OCI-LY7 (cell line): ENCODE results near the gene VMAC. TPM values are rescaled to one million over a fixed set of nuclear protein-coding genes. Genes with fewer than 3 reads are reported as not detected.

ENCODE experiments used
- BruUV-seq: library from RNA; stranded (reverse); fragments of 400-500 nt; replicated peaks from 2 replicates; lab custom pipeline; 2021; lab: Mats Ljungman, UMichigan
- CTCF ChIA-PET: fragments of 300-600 bp; sonication (Branson Sonifier 250); formaldehyde crosslinking; loops from one replicate; lab custom pipeline; 2022; ENCODE audit warnings: antibody characterized with exemption; ENCODE audit not compliant: unreplicated experiment; lab: Charles Lee
- POLR2A ChIA-PET: fragments of 300-600 bp; sonication (Branson Sonifier 250); formaldehyde crosslinking; loops from one replicate; lab custom pipeline; 2022; ENCODE audit warnings: antibody characterized with exemption; lab: Charles Lee
- DNase-seq: peaks from one replicate; pipeline ENCODE4 v3.0.0-alpha.2; 2015; ENCODE audit warnings: low spot score
- H2AFZ ChIP-seq: fragments of 200-600 bp; sonication (generic), shearing (Covaris generic); 2 replicates; pipeline ENCODE4 v1.6.1; 2014; ENCODE audit warnings: mild to moderate bottlenecking, antibody characterized with exemption, low read length, moderate library complexity
- H3K27ac ChIP-seq: fragments of 200-600 bp; sonication (generic); 2 replicates; pipeline ENCODE4 v1.5.1; 2014; ENCODE audit warnings: mixed run types, low read depth, mild to moderate bottlenecking, moderate library complexity, low read length, inconsistent platforms; ENCODE audit not compliant: poor library complexity, severe bottlenecking
- H3K36me3 ChIP-seq: fragments of 200-600 bp; sonication (generic); 2 replicates; pipeline ENCODE4 v1.6.1; 2014; ENCODE audit warnings: mild to moderate bottlenecking, antibody characterized with exemption, low read length, moderate library complexity, mixed read lengths; ENCODE audit not compliant: insufficient read depth
- H3K4me1 ChIP-seq: fragments of 200-600 bp; sonication (generic); 2 replicates; pipeline ENCODE4 v1.5.1; 2014; ENCODE audit warnings: mild to moderate bottlenecking, low read length; ENCODE audit not compliant: insufficient read depth, poor library complexity, severe bottlenecking
- H3K4me2 ChIP-seq: fragments of 200-600 bp; sonication (generic); 2 replicates; pipeline ENCODE4 v1.6.1; 2014; ENCODE audit warnings: mild to moderate bottlenecking, low read length
- H3K4me3 ChIP-seq: fragments of 200-600 bp; sonication (generic); 2 replicates; pipeline ENCODE4 v1.5.1; 2014; ENCODE audit warnings: mild to moderate bottlenecking, low read depth, low read length; ENCODE audit not compliant: poor library complexity, severe bottlenecking
- H3K79me2 ChIP-seq: fragments of 200-600 bp; sonication (generic); 2 replicates; pipeline ENCODE4 v1.6.1; 2016; ENCODE audit warnings: low read depth, mild to moderate bottlenecking, low read length, moderate library complexity, mixed read lengths; ENCODE audit not compliant: insufficient read depth
- H3K9me2 ChIP-seq: fragments of 200-600 bp; sonication (generic); 2 replicates; pipeline ENCODE4 v1.6.1; 2016; ENCODE audit warnings: mild to moderate bottlenecking, low read length, mixed read lengths; ENCODE audit not compliant: insufficient read depth
- H3K9me3 ChIP-seq: fragments of 200-600 bp; sonication (generic); 2 replicates; pipeline ENCODE4 v1.6.1; 2014; ENCODE audit warnings: mild to moderate bottlenecking, mixed run types, low read length, mixed read lengths
- H4K20me1 ChIP-seq: fragments of 200-600 bp; sonication (generic); 2 replicates; pipeline ENCODE4 v1.6.1; 2014; ENCODE audit warnings: mild to moderate bottlenecking, antibody characterized with exemption, low read length, moderate library complexity, mixed read lengths; ENCODE audit not compliant: insufficient read depth
- EZH2phosphoT487 ChIP-seq: fragments of 200-600 bp; sonication (generic); IDR thresholded peaks from 2 replicates; pipeline ENCODE4 v1.6.1; 2018; ENCODE audit warnings: low read depth, borderline replicate concordance, mild to moderate bottlenecking, mixed run types, antibody characterized with exemption, low read length, moderate library complexity, mixed read lengths
- intact Hi-C: fragments of 100-400 bp; cut with micrococcal nuclease; formaldehyde crosslinking; loops from one replicate; pipeline ENCODE4 v1.10.0; 2022; ENCODE audit not compliant: unreplicated experiment
- total RNA-seq, 2 experiments: library from RNA; depleted of rRNA in 1 of 2; stranded (reverse); fragments of >200 nt in 1 of 2; shearing (Covaris generic) in 1 of 2; gene quantifications; 2 replicates each; pipeline ENCODE4 v1.2.3, GENCODE V29; 2014 to 2022
- TF ChIP-seq, protein P1 (sequence below): fragments of 200-600 bp; sonication (generic); conservative IDR thresholded peaks from 2 replicates; pipeline ENCODE4 v1.5.1; 2014; ENCODE audit warnings: mild to moderate bottlenecking, antibody characterized with exemption, low read length, moderate library complexity, mixed read lengths

Gene VMAC
- total RNA-seq, 2 experiments from 2014 or later = 6.0 to 6.8 TPM

DNA sequence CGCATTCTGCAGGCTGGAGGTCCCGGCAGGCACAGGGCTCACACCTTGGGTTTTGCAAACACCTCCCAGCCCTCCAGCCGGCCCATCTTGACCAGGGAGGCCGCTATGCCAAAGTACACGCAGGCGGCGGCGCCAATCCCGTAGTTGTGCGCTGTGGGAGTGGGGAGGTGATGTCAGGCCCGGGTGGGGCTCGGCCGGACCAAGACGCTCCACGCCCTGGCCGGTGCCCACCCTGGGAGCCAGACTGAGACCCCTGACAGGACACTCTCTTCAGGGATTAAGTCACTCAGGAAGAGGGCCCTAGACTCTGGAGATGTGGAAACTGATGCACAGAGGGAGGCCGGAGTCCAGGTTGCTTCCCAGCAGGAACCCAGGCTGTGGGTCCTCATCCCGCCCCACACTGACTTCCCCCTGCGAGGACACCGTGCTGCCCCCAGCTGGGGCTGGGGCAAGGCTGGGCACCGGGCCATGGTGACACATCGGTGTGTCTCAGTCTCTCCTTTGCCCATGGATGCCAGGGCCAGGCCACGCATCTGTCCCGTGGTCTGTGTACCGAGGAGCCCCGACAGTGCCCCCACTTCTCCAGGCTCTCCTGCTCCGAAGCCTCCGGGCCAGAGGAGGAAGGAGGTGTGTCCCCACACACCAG is 9.8 kb upstream of the VMAC start:
- peaks cover 11% of the 10 kb centered on the region for H3K79me2 ChIP-seq
- no peaks in the 10 kb centered on the region for H3K9me2 ChIP-seq
- no peaks in the 10 kb centered on the region for H4K20me1 ChIP-seq
- H3K4me3 ChIP-seq = no peak overlapping the region
- TF ChIP-seq, protein P1, sequence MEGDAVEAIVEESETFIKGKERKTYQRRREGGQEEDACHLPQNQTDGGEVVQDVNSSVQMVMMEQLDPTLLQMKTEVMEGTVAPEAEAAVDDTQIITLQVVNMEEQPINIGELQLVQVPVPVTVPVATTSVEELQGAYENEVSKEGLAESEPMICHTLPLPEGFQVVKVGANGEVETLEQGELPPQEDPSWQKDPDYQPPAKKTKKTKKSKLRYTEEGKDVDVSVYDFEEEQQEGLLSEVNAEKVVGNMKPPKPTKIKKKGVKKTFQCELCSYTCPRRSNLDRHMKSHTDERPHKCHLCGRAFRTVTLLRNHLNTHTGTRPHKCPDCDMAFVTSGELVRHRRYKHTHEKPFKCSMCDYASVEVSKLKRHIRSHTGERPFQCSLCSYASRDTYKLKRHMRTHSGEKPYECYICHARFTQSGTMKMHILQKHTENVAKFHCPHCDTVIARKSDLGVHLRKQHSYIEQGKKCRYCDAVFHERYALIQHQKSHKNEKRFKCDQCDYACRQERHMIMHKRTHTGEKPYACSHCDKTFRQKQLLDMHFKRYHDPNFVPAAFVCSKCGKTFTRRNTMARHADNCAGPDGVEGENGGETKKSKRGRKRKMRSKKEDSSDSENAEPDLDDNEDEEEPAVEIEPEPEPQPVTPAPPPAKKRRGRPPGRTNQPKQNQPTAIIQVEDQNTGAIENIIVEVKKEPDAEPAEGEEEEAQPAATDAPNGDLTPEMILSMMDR = no peak
- no peak for TF ChIP-seq EZH2phosphoT487
- intact Hi-C loops = no loop called here
- H2AFZ ChIP-seq = no peak overlapping the region
- no peaks in the 10 kb centered on the region for H3K9me3 ChIP-seq
- ChIA-PET CTCF (no interaction called here), POLR2A (no interaction called here)
- H3K4me2 ChIP-seq = no peak overlapping the region
- H3K4me1 ChIP-seq = no peaks in the 10 kb centered on the region
- peaks cover 29% of the 10 kb centered on the region for H3K36me3 ChIP-seq
- no TSS peak for BruUV-seq
- DNase-seq = no peak
- H3K27ac ChIP-seq = no peak overlapping the region

DNA sequence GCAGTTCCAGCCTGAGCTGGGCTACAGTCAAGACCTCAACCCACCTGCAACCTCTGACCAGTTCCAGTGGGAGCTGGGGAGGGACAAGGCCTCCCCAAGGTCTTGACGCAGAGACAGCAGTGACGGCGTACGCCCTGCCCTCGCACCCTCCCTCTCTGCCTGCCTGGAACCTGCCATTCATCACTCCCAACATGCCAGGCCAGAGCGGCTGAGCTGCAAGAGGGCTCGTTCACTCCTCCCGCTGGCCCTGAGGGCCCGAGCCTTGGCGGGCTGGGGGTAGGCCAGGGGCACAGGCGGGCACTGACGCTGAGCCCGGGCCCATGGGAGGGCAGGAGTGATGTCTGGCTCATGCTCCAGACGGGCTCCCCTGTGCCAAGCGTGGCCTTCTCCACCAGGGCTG is 9.3 kb upstream of the VMAC start:
- no peak for DNase-seq
- peaks cover 35% of the 10 kb centered on the region for H3K36me3 ChIP-seq
- H3K9me3 ChIP-seq = no peaks in the 10 kb centered on the region
- POLR2A ChIA-PET = no interaction called here
- H3K9me2 ChIP-seq = no peaks in the 10 kb centered on the region
- no TSS peak for BruUV-seq
- intact Hi-C loops = no loop called here
- no peak overlapping the region for H2AFZ ChIP-seq
- TF ChIP-seq, protein P1 = no peak
- no peak for TF ChIP-seq EZH2phosphoT487
- H3K27ac ChIP-seq = no peak overlapping the region
- no peak overlapping the region for H3K4me2 ChIP-seq
- no peaks in the 10 kb centered on the region for H4K20me1 ChIP-seq
- CTCF ChIA-PET = no interaction called here
- no peak overlapping the region for H3K4me3 ChIP-seq
- no peaks in the 10 kb centered on the region for H3K4me1 ChIP-seq
- H3K79me2 ChIP-seq = peaks cover 17% of the 10 kb centered on the region

DNA sequence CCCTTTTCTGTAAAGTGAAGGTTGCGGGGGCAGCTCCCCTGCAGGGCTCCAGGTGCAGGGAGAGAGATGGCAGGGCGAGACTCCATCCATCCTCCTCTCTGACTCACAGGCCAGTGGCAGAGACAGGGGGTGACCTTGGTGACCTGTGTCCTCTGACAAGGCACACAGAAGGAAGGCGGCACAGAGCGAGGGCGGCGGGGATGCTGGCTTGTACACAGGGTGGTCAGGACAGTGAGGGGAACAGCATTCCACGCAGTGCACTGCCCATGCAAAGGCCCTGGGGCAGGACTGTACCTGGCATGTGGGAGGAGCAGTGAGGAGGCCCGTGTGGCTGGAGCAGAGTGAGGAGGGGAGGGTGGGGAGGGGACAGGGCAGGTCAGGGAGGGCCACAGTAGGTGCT is 8.8 kb upstream of the VMAC start:
- Histone ChIP-seq H3K4me2 (no peak overlapping the region), H3K4me3 (no peak overlapping the region), H3K4me1 (no peaks in the 10 kb centered on the region), H3K79me2 (peaks cover 21% of the 10 kb centered on the region), H4K20me1 (no peaks in the 10 kb centered on the region), H3K36me3 (peaks cover 38% of the 10 kb centered on the region), H3K9me3 (no peaks in the 10 kb centered on the region), H2AFZ (no peak overlapping the region), H3K9me2 (no peaks in the 10 kb centered on the region), H3K27ac (no peak overlapping the region)
- CTCF ChIA-PET = interaction anchor here (0.5 kb wide), 1 partner anchor 493 kb away, joined by 6 read pairs; no protein-coding TSS in a partner anchor
- TF ChIP-seq, protein P1 = no peak
- no peak for TF ChIP-seq EZH2phosphoT487
- BruUV-seq = no TSS peak
- POLR2A ChIA-PET = no interaction called here
- intact Hi-C loops = no loop called here
- no peak for DNase-seq
